Body of pancreas (tissue), 4 donors: ENCODE data around the gene FAM174B. TPM values are rescaled to one million over a fixed set of nuclear protein-coding genes. Genes with fewer than 3 reads are reported as not detected.

Experiments
- ATAC-seq: fragments of 150-250 bp; one replicate; pipeline ENCODE4 v1.9.1; 2016
- DNase-seq, 4 donors: peaks; one replicate each; pipeline ENCODE4 v3.0.0-alpha.2; 2019
- H3K27ac ChIP-seq, 4 donors: fragments of 200-600 bp; sonication (generic); 1 replicate in 3 of 4; 2 replicates in 1 of 4; pipeline versions ENCODE4 v1.5.1 to v1.6.1; 2016 to 2019; ENCODE audit warnings: mild to moderate bottlenecking in 1 of 4, mixed read lengths in 1 of 4, moderate library complexity in 1 of 4
- H3K27me3 ChIP-seq, 2 donors: fragments of 200-600 bp; sonication (generic); one replicate each; pipeline ENCODE4 v1.6.0; 2016; ENCODE audit warnings: mild to moderate bottlenecking in 1 of 2
- H3K36me3 ChIP-seq, 2 donors: fragments of 200-600 bp; sonication (generic); replicated peaks in 1 of 2; 2 replicates each; pipeline ENCODE4 v1.5.1; 2016; ENCODE audit warnings: low read depth in 2 of 2; ENCODE audit not compliant: insufficient read depth in 1 of 2
- H3K4me1 ChIP-seq: fragments of 200-600 bp; sonication (generic); one replicate; pipeline ENCODE4 v1.6.0; 2016
- H3K4me3 ChIP-seq, 2 donors: fragments of 200-600 bp; sonication (generic); 1 replicate in 1 of 2; 2 replicates in 1 of 2; pipeline ENCODE4 v1.5.1; 2016 to 2019
- H3K9me3 ChIP-seq, 3 donors: fragments of 200-600 bp; sonication (generic); 1 replicate in 2 of 3; 2 replicates in 1 of 3; pipeline ENCODE4 v1.5.1; 2016
- CTCF ChIP-seq, 7 experiments: fragments of 450-650 bp in 4 of 7; fragments of 200-600 bp in 3 of 7; sonication (generic) in 3 of 7; IDR thresholded peaks; one replicate each; pipeline ENCODE4 v1.5.1; 2016 to 2019; ENCODE audit warnings: antibody characterized with exemption in 7 of 7
- POLR2A ChIP-seq, 3 donors: fragments of 450-650 bp; IDR thresholded peaks; one replicate each; pipeline ENCODE4 v1.6.1; 2016; ENCODE audit warnings: antibody characterized with exemption in 3 of 3, mild to moderate bottlenecking in 2 of 3
- WGBS, 2 donors: methylation state at CpG; one replicate each; pipeline ENCODE4 v1.1.5; 2017; 5-methylcytosine and 5-hydroxymethylcytosine counted together
- intact Hi-C: fragments of 100-400 bp; cut with DNase I; formaldehyde crosslinking; loops from one replicate; pipeline ENCODE4 v1.15.1; 2023
- total RNA-seq, 2 donors: library from RNA; depleted of rRNA; stranded (reverse); fragments of >200 nt; gene quantifications; one replicate each; pipeline ENCODE4 v1.1.0, GENCODE V29; 2016

FAM174B gene
- total RNA-seq, 2 donors from 2014 or later = 51.4 to 59.9 TPM

DNA sequence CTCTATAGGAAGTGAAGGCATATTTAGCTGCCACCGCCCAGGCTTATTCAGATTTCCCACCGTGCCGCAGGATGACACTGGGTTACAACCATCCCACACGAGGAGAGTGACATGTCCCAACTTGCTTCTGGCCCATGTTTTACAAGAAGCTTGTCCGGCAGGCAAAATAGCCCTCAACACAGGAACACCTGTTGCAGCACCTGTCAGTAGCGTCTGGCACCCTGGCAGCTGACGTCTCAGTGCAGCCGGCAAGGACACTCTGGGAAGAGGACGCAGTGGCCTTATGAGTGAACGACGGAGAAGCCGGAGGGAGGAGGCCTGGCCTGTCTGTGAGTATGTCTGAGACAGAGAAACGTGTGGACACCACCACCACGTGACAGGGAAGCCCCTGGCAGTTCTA, 32.1 kb downstream of the FAM174B start:
- Histone ChIP-seq H3K4me3 (no peak overlapping the region), H3K36me3 (no peaks in the 10 kb centered on the region), H3K4me1 (peaks cover 73% of the 10 kb centered on the region), H3K27ac (peak overlapping the region; percentile 12 to 82 (median 71)), H3K27me3 (no peaks in the 10 kb centered on the region), H3K9me3 (no peaks in the 10 kb centered on the region)
- peak; percentile 73 to 89 (median 87) for DNase-seq
- 38 to 59% methylated on average over 9 to 14 of the region's 14 CpGs for WGBS, 2 donors
- peak; percentile 70 for ATAC-seq
- intact Hi-C loops = no loop called here
- peak in 2 of 3 donors; percentile 13 to 21 for TF ChIP-seq POLR2A (IDR thresholded peaks at IDR 0.05)
- TF ChIP-seq CTCF (IDR thresholded peaks at IDR 0.05) = no peak

- DNase-seq (peak in 1 of 4 donors; percentile 16), ATAC-seq (no peak)
- WGBS, 2 donors = 92 to 95% methylated on average over 17 to 19 of the region's 19 CpGs
- H3K27me3 ChIP-seq = no peaks in the 10 kb centered on the region
- peaks cover 80% of the 10 kb centered on the region for H3K4me1 ChIP-seq
- no peak overlapping the region for H3K4me3 ChIP-seq
- H3K9me3 ChIP-seq = no peaks in the 10 kb centered on the region
- no peak for TF ChIP-seq POLR2A (IDR thresholded peaks at IDR 0.05)
- no peak for TF ChIP-seq CTCF (IDR thresholded peaks at IDR 0.05)
- peak overlapping the region; percentile 35 to 82 (median 71) for H3K27ac ChIP-seq
- intact Hi-C loops = no loop called here
- no peaks in the 10 kb centered on the region for H3K36me3 ChIP-seq
Measured at GRCh38 chr15:92621972-92622533, 33.5 kb downstream of the FAM174B start.

GRCh38 chr15:92620991-92621390, 34.6 kb downstream of the FAM174B start:
- intact Hi-C loops = no loop called here
- Histone ChIP-seq H3K4me3 (no peak overlapping the region), H3K27me3 (no peaks in the 10 kb centered on the region), H3K9me3 (no peaks in the 10 kb centered on the region), H3K36me3 (no peaks in the 10 kb centered on the region), H3K4me1 (peaks cover 85% of the 10 kb centered on the region), H3K27ac (no peak overlapping the region)
- ATAC-seq = no peak
- 90 to 95% methylated on average over 5 of the region's 5 CpGs for WGBS, 2 donors
- no peak for DNase-seq
- TF ChIP-seq POLR2A (IDR thresholded peaks at IDR 0.05) (no peak), CTCF (IDR thresholded peaks at IDR 0.05) (no peak)

DNA sequence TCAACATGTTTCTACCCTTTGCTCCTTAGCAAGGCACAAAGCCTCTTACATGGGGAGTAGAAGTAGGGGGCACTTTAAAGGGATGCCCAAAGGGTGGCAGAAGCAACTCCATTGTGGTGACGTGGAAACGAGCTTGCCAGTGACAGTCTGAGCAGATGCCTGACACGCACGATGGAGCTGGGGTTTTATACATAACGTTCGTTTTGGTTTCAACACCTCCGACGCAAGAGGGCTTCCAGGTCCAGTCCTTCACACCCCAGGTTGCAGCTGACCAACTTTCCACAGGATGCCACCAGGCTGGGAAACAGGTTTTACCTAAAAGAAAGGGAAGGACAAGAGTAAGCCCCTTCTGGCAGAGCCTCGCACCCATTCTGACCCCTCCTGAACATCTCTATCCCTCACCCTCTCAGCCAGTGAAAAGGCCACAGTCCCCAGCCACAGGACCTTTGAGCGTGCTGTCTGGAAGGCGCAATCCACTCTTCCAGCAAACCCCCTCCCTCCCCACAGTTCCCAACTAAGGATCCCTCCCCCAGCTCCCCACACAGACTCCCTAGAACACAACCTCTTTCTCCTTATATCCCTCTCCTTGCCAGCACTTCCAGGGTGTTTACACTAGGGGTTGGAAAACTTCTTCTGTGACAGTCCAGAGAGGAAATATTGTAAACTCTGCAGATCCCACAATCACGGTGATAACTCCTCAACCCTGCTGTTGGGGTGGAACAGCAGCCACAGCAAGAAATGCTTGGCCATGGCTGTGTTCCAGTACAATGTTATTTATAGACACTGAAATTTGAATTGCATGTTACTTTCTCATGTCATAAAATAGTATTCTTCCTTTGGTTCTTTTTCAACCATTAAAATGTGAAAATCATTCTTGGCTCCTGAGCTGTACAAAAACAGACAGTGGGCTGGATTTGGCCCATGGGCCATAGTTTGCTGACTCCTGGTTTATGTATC, 36.2 kb downstream of the FAM174B start:
- TF ChIP-seq POLR2A (IDR thresholded peaks at IDR 0.05) (no peak), CTCF (IDR thresholded peaks at IDR 0.05) (no peak)
- H3K9me3 ChIP-seq = no peaks in the 10 kb centered on the region
- H3K36me3 ChIP-seq = no peaks in the 10 kb centered on the region
- intact Hi-C loops = no loop called here
- H3K4me3 ChIP-seq = no peak overlapping the region
- ATAC-seq (no peak), DNase-seq (peak in 1 of 4 donors; percentile 35)
- peak overlapping the region; percentile 34 to 89 (median 74) for H3K27ac ChIP-seq
- H3K4me1 ChIP-seq = peaks cover 85% of the 10 kb centered on the region
- no peaks in the 10 kb centered on the region for H3K27me3 ChIP-seq
- WGBS, 2 donors = 61 to 76% methylated on average over 12 of the region's 12 CpGs
